B cell (primary cell): Measurements from ENCODE around the gene BLCAP. TPM values are rescaled to one million over a fixed set of nuclear protein-coding genes. Genes with fewer than 3 reads are reported as not detected.

Experiments
- ATAC-seq: fragments of 200-7000 bp; cut with Tn5 transposase; one replicate; pipeline ENCODE4 v1.10.0; 2021; ENCODE audit warnings: low read depth, mild to moderate bottlenecking, moderate number of reproducible peaks, moderate library complexity
- CTCF ChIA-PET: fragments of 350-600 bp; sonication (Branson Sonifier 250); formaldehyde crosslinking; loops from one replicate; lab custom pipeline; 2021; ENCODE audit warnings: antibody characterized with exemption, inconsistent platforms; lab: Charles Lee
- POLR2A ChIA-PET: fragments of 350-600 bp; sonication (Branson Sonifier 250); formaldehyde crosslinking; loops from one replicate; lab custom pipeline; 2021; ENCODE audit warnings: antibody characterized with exemption; lab: Charles Lee
- DNase-seq: peaks from one replicate; pipeline ENCODE4 v3.0.0; 2013
- H2AFZ ChIP-seq: 2 replicates; pipeline ENCODE4 v1.6.1; 2012; ENCODE audit warnings: mild to moderate bottlenecking, low read depth, low read length; ENCODE audit not compliant: insufficient read depth, poor library complexity, severe bottlenecking
- H3K27ac ChIP-seq, 2 donors: 1 replicate in 1 of 2; 2 replicates in 1 of 2; pipeline ENCODE4 v1.5.1; 2012 to 2013; ENCODE audit warnings: low read length in 2 of 2, mild to moderate bottlenecking in 2 of 2, moderate library complexity in 1 of 2
- H3K27me3 ChIP-seq, 4 experiments: fragments of 200-600 bp in 1 of 4; sonication (generic) in 1 of 4; replicated peaks in 1 of 4; 1 replicate in 2 of 4; 2 replicates in 2 of 4; pipeline versions ENCODE4 v1.6.1 to v1.7.0; 2013 to 2016; ENCODE audit warnings: low read length in 3 of 4, mild to moderate bottlenecking in 2 of 4, mixed read lengths in 1 of 4, moderate library complexity in 1 of 4; ENCODE audit not compliant: insufficient read depth in 4 of 4, control insufficient read depth in 3 of 4; ENCODE audit errors: control extremely low read depth in 1 of 4
- H3K36me3 ChIP-seq, 2 experiments: replicated peaks in 1 of 2; 1 replicate in 1 of 2; 2 replicates in 1 of 2; pipeline versions ENCODE4 v1.6.1 to v1.7.1; 2013; ENCODE audit warnings: low read length in 1 of 2; ENCODE audit not compliant: insufficient read depth in 2 of 2, control insufficient read depth in 1 of 2; ENCODE audit errors: control extremely low read depth in 1 of 2, extremely low read depth in 1 of 2
- H3K4me1 ChIP-seq, 2 donors: fragments of 200-600 bp in 1 of 2; sonication (generic) in 1 of 2; 1 replicate in 1 of 2; 2 replicates in 1 of 2; pipeline versions ENCODE4 v1.5.1 to v1.6.1; 2013 to 2017; ENCODE audit warnings: low read length in 2 of 2; ENCODE audit not compliant: control insufficient read depth in 2 of 2, insufficient read depth in 2 of 2
- H3K4me2 ChIP-seq: replicated peaks from 2 replicates; pipeline ENCODE3; 2012; ENCODE audit warnings: mild to moderate bottlenecking, low read depth, low read length; ENCODE audit not compliant: poor library complexity, severe bottlenecking
- H3K4me3 ChIP-seq, 5 experiments: fragments of 200-600 bp in 1 of 5; sonication (generic) in 1 of 5; 1 replicate in 3 of 5; 2 replicates in 2 of 5; pipeline versions ENCODE4 v1.5.1 to v1.7.0; 2011 to 2016; ENCODE audit warnings: low read length in 4 of 5, mild to moderate bottlenecking in 4 of 5, low read depth in 2 of 5, control low read depth in 1 of 5, moderate library complexity in 1 of 5; ENCODE audit not compliant: insufficient read depth in 1 of 5; ENCODE audit errors: control extremely low read depth in 1 of 5, extremely low read depth in 1 of 5
- H3K79me2 ChIP-seq: fragments of 200-600 bp; sonication (generic); one replicate; pipeline ENCODE4 v1.6.0; 2016; ENCODE audit warnings: low read length; ENCODE audit not compliant: control insufficient read depth, insufficient read depth
- H3K9ac ChIP-seq: fragments of 200-600 bp; sonication (generic); 2 replicates; pipeline ENCODE4 v1.6.1; 2017; ENCODE audit warnings: mild to moderate bottlenecking, low read length, moderate library complexity
- H3K9me3 ChIP-seq, 3 donors: one replicate each; pipeline versions ENCODE4 v1.6.1 to v1.7.1; 2013; ENCODE audit warnings: low read length in 2 of 3; ENCODE audit not compliant: control insufficient read depth in 2 of 3, insufficient read depth in 1 of 3; ENCODE audit errors: control extremely low read depth in 1 of 3
- H4K20me1 ChIP-seq: 2 replicates; pipeline ENCODE4 v1.6.0; 2012; ENCODE audit warnings: mild to moderate bottlenecking, low read length; ENCODE audit not compliant: insufficient read depth, control insufficient read depth, poor library complexity, severe bottlenecking
- H3K27ac Mint-ChIP-seq: one replicate; pipeline ENCODE4 v1.8.0; 2021; ENCODE audit warnings: mixed read lengths
- H3K27me3 Mint-ChIP-seq: one replicate; pipeline ENCODE4 v1.8.0; 2021; ENCODE audit warnings: mixed read lengths
- H3K4me1 Mint-ChIP-seq: one replicate; pipeline ENCODE4 v1.8.0; 2021; ENCODE audit warnings: mixed read lengths
- H3K4me3 Mint-ChIP-seq: one replicate; pipeline ENCODE4 v1.8.0; 2021; ENCODE audit warnings: mixed read lengths
- H3K9me3 Mint-ChIP-seq: one replicate; pipeline ENCODE4 v1.8.0; 2022; ENCODE audit warnings: mixed read lengths; ENCODE audit not compliant: insufficient read depth
- EZH2 ChIP-seq: IDR thresholded peaks from 2 replicates; pipeline ENCODE4 v1.6.1; 2012; ENCODE audit warnings: borderline replicate concordance, low read depth, mild to moderate bottlenecking, moderate library complexity, low read length; ENCODE audit not compliant: insufficient read depth, poor library complexity, severe bottlenecking
- WGBS: methylation state at CpG from one replicate; pipeline ENCODE4 v1.1.5; 2013; ENCODE audit warnings: missing lambda C conversion rate; ENCODE audit not compliant: insufficient coverage; 5-methylcytosine and 5-hydroxymethylcytosine counted together
- intact Hi-C: fragments of 100-400 bp; cut with micrococcal nuclease; formaldehyde crosslinking; loops from one replicate; pipeline ENCODE4 v1.10.0; 2022
- polyA plus RNA-seq: library from polyadenylated mRNA; depleted of rRNA; stranded (reverse); fragments of >200 nt; gene quantifications from 2 replicates; pipeline ENCODE4 v1.2.3, GENCODE V29; 2012
- total RNA-seq, 2 donors: library from RNA; stranded (reverse); fragments of 120-200 nt in 1 of 2; gene quantifications; 1 replicate in 1 of 2; 2 replicates in 1 of 2; pipeline versions ENCODE4 v1.2.3 to v1.2.4, GENCODE V29; 2013 to 2022
- TF ChIP-seq, protein P1 (sequence below): fragments of 200-600 bp; IDR thresholded peaks from one replicate; pipeline ENCODE4 v1.8.0; 2022; ENCODE audit warnings: antibody characterized with exemption, mild to moderate bottlenecking

BLCAP gene
- total and polyA plus RNA-seq, 2 donors (not counting 1 experiment from before 2014, with no cell fraction given), result 56.2 to 188 TPM

DNA sequence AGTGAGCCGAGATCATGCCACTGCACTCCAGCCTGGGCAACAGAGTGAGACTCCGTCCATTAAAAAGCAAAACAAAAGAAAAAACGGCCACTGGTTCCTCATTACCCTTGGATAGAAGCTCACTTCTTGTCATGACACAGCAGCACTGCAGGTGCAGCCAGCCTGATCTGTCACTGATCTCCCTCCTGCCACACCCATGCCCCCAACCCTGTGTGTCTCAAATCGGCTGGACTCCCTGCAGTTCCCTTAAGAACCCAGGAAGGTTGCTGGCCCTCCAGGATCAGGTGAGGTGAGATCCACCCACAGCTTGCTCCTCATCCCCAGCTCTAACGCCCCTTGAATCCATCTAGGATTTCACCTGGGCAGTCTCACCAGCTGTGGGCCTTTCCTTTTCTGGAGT, 32.9 kb downstream of the BLCAP start:
- ChIA-PET POLR2A (no interaction called here), CTCF (no interaction called here)
- no peaks in the 10 kb centered on the region for H3K79me2 ChIP-seq
- peaks cover 9% of the 10 kb centered on the region for H4K20me1 ChIP-seq
- ATAC-seq (no peak), DNase-seq (no peak)
- H3K9me3 Mint-ChIP-seq, result no peaks in the 10 kb centered on the region
- H3K27ac Mint-ChIP-seq, result no peak overlapping the region
- no peak overlapping the region for H2AFZ ChIP-seq
- H3K36me3 ChIP-seq, result no peaks in the 10 kb centered on the region
- no peaks in the 10 kb centered on the region for H3K9me3 ChIP-seq
- H3K4me1 ChIP-seq, result no peaks in the 10 kb centered on the region
- no peak overlapping the region for H3K27ac ChIP-seq
- no peak overlapping the region for H3K4me3 Mint-ChIP-seq
- 78% methylated on average over 5 of the region's 5 CpGs for WGBS
- TF ChIP-seq EZH2, result no peak
- TF ChIP-seq, protein P1, sequence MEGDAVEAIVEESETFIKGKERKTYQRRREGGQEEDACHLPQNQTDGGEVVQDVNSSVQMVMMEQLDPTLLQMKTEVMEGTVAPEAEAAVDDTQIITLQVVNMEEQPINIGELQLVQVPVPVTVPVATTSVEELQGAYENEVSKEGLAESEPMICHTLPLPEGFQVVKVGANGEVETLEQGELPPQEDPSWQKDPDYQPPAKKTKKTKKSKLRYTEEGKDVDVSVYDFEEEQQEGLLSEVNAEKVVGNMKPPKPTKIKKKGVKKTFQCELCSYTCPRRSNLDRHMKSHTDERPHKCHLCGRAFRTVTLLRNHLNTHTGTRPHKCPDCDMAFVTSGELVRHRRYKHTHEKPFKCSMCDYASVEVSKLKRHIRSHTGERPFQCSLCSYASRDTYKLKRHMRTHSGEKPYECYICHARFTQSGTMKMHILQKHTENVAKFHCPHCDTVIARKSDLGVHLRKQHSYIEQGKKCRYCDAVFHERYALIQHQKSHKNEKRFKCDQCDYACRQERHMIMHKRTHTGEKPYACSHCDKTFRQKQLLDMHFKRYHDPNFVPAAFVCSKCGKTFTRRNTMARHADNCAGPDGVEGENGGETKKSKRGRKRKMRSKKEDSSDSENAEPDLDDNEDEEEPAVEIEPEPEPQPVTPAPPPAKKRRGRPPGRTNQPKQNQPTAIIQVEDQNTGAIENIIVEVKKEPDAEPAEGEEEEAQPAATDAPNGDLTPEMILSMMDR, result no peak
- no peaks in the 10 kb centered on the region for H3K27me3 ChIP-seq
- H3K4me1 Mint-ChIP-seq, result peaks cover 11% of the 10 kb centered on the region
- intact Hi-C loops, result no loop called here
- H3K27me3 Mint-ChIP-seq, result no peaks in the 10 kb centered on the region
- H3K4me3 ChIP-seq, result no peak overlapping the region
- H3K4me2 ChIP-seq, result no peak overlapping the region
- no peak overlapping the region for H3K9ac ChIP-seq

DNA sequence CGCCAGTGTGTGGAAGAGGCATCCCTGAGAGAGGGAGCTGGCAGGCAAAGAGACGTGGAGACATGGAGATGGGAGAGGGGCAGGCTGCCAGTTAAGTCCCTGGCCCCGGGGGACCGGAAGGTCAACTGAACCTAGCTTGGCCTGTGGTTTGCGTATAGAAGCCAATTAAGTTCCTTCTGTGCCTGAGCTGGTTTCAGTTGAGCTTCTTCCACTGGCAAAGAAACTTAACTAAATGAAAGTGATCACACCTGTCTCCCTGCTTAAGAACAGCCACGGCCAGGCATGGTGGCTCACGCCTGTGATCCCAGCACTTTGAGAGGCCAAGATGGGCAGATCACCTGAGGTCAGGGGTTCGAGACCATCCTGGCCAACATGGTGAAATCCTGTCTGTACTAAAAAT, 33.4 kb downstream of the BLCAP start:
- CTCF ChIA-PET, result interaction anchor here (1.0 to 1.4 kb wide), 3 partner anchors 10 to 299 kb away, joined by 3 to 4 read pairs (median 3); no protein-coding TSS in a partner anchor
- no peaks in the 10 kb centered on the region for H3K27me3 Mint-ChIP-seq
- Histone ChIP-seq H3K9ac (no peak overlapping the region), H4K20me1 (peaks cover 9% of the 10 kb centered on the region), H3K4me3 (no peak overlapping the region), H2AFZ (no peak overlapping the region), H3K36me3 (no peaks in the 10 kb centered on the region), H3K27ac (no peak overlapping the region), H3K27me3 (no peaks in the 10 kb centered on the region), H3K4me2 (no peak overlapping the region), H3K79me2 (no peaks in the 10 kb centered on the region), H3K9me3 (no peaks in the 10 kb centered on the region), H3K4me1 (no peaks in the 10 kb centered on the region)
- POLR2A ChIA-PET, result no interaction called here
- H3K4me1 Mint-ChIP-seq, result peaks cover 11% of the 10 kb centered on the region
- no peak overlapping the region for H3K27ac Mint-ChIP-seq
- intact Hi-C loops, result no loop called here
- ATAC-seq, result no peak
- TF ChIP-seq, protein P1, result no peak
- no peak for TF ChIP-seq EZH2
- DNase-seq, result no peak
- H3K9me3 Mint-ChIP-seq, result no peaks in the 10 kb centered on the region
- no peak overlapping the region for H3K4me3 Mint-ChIP-seq
- 90% methylated on average over 6 of the region's 8 CpGs for WGBS
